ENCODE data around the gene XKR8.

GRCh38 chr1:27957655-27958054, 2.1 kb upstream of the XKR8 start:
- TF ChIP-seq CTCF (IDR thresholded peaks at IDR 0.05), result no peak
- TF ChIP-seq POLR2A (IDR thresholded peaks at IDR 0.05), result no peak

Measured in adrenal gland (tissue), 5 donors.